C4-2B (cell line): ENCODE results near the gene FNDC10.
"Not testable (repeated sequence)": the region's sequence is repeated elsewhere in the genome, so short reads cannot be mapped to it uniquely, and the experiment has no call there.

Experiments
- ZFX ChIP-seq: fragments of 450-650 bp; IDR thresholded peaks from 2 replicates; pipeline ENCODE4 v1.6.1; 2017
- TF ChIP-seq, protein P1 (sequence below): fragments of 450-650 bp; conservative IDR thresholded peaks from 2 replicates; pipeline ENCODE4 v1.5.1; 2017; ENCODE audit warnings: mild to moderate bottlenecking

DNA sequence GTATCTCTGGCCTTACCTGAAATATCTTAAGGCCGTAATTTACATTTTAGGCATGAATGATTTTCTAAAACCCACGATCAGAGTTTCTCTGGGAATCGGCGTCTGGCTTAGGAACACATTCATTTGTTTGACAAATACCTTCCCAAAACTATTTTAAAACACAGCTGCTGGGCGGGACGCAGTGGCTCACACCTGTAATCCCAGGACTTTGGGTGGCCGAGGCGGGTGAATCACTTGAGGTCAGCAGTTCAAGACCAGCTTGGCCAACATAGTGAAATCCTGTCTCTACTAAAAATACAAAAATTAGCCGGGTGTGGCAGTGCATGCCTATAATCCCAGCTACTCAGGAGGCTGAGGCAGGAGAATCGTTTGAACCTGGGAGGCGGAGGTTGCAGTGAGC is 43.0 kb downstream of the FNDC10 start:
- TF ChIP-seq, protein P1, sequence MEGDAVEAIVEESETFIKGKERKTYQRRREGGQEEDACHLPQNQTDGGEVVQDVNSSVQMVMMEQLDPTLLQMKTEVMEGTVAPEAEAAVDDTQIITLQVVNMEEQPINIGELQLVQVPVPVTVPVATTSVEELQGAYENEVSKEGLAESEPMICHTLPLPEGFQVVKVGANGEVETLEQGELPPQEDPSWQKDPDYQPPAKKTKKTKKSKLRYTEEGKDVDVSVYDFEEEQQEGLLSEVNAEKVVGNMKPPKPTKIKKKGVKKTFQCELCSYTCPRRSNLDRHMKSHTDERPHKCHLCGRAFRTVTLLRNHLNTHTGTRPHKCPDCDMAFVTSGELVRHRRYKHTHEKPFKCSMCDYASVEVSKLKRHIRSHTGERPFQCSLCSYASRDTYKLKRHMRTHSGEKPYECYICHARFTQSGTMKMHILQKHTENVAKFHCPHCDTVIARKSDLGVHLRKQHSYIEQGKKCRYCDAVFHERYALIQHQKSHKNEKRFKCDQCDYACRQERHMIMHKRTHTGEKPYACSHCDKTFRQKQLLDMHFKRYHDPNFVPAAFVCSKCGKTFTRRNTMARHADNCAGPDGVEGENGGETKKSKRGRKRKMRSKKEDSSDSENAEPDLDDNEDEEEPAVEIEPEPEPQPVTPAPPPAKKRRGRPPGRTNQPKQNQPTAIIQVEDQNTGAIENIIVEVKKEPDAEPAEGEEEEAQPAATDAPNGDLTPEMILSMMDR, result not testable (repeated sequence)
- not testable (repeated sequence) for TF ChIP-seq ZFX
